Measurements from ENCODE around the gene FRRS1.

DNA sequence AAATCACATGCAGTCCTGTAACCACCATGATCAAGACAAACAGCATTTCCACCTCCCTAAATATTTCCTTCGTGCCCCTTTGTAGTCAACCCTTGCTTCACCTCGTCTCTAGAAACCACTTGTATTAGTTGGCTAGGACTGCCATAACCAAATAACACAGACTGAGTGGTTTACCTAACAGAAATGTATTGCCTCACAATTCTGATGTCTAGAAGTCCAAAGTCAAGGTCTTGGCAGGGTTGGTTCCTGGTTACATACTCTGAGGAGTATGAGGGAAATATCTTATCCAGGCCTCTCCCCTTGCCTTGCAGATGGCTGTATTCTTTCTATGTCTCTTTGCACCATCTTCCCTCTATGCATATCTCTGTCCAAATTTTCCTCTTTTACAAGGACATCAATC is 23.3 kb upstream of the FRRS1 start:
- no peak for TF ChIP-seq CTCF (conservative IDR thresholded peaks at IDR 0.05 in 1 of 2, IDR thresholded peaks at IDR 0.05 in 1 of 2; ENCODE audit: low read depth in 1 of 2, low read length in 2 of 2)
- no peak for TF ChIP-seq EZH2 (IDR thresholded peaks at IDR 0.05; ENCODE audit: low read length, missing control alignments)

All from fibroblast of lung (primary cell).